Stimulated activated CD8-positive, alpha-beta memory T cell treated with anti-CD3 and anti-CD28 coated beads, Interleukin-2, amount 100 ng/mL, for 48 hours (primary cell): ENCODE results near the gene BRPF3.
"Not testable (repeated sequence)": the region's sequence is repeated elsewhere in the genome, so short reads cannot be mapped to it uniquely, and the experiment has no call there.

Source experiments
- DNase-seq, 2 donors: peaks; one replicate each; pipeline ENCODE4 v3.0.0-alpha.2; 2020; ENCODE audit warnings: low read depth in 2 of 2

The BRPF3 gene

GRCh38 chr6:36200154-36200891 lies 3.8 kb downstream of the BRPF3 start:
- DNase-seq: no peak

- no peak for DNase-seq
Measured at GRCh38 chr6:36200998-36201596, 4.6 kb downstream of the BRPF3 start.

- no peak for DNase-seq
Measured at GRCh38 chr6:36201612-36202011, 5.1 kb downstream of the BRPF3 start.

- no peak for DNase-seq
Measured at GRCh38 chr6:36202101-36202500, 5.6 kb downstream of the BRPF3 start.

- DNase-seq: peak in 1 of 2 donors; percentile 9
Measured at GRCh38 chr6:36204068-36204753, 7.7 kb downstream of the BRPF3 start.

- DNase-seq: no peak
Measured at GRCh38 chr6:36207155-36207554, 10.6 kb downstream of the BRPF3 start.

- no peak for DNase-seq
Measured at GRCh38 chr6:36209606-36210005, 13.1 kb downstream of the BRPF3 start.

GRCh38 chr6:36210182-36210581 lies 13.6 kb downstream of the BRPF3 start:
- DNase-seq: no peak

GRCh38 chr6:36210886-36211595 lies 14.5 kb downstream of the BRPF3 start:
- no peak for DNase-seq

- DNase-seq: no peak
Measured at GRCh38 chr6:36216559-36216958, 20.0 kb downstream of the BRPF3 start.

- no peak for DNase-seq
Measured at GRCh38 chr6:36217188-36217587, 20.6 kb downstream of the BRPF3 start.

GRCh38 chr6:36217946-36218345 lies 21.4 kb downstream of the BRPF3 start:
- no peak for DNase-seq

GRCh38 chr6:36218516-36218915 lies 22.0 kb downstream of the BRPF3 start:
- not testable (repeated sequence) for DNase-seq

- DNase-seq: no peak
Measured at GRCh38 chr6:36219081-36219480, 22.5 kb downstream of the BRPF3 start.

- no peak for DNase-seq
Measured at GRCh38 chr6:36220226-36220625, 23.7 kb downstream of the BRPF3 start.

- DNase-seq: no peak
Measured at GRCh38 chr6:36221674-36222073, 25.1 kb downstream of the BRPF3 start.

- DNase-seq: no peak
Measured at GRCh38 chr6:36222924-36223323, 26.4 kb downstream of the BRPF3 start.

- DNase-seq: no peak
Measured at GRCh38 chr6:36223706-36224105, 27.2 kb downstream of the BRPF3 start.

- DNase-seq: no peak
Measured at GRCh38 chr6:36224918-36225461, 28.4 kb downstream of the BRPF3 start.

- no peak for DNase-seq
Measured at GRCh38 chr6:36226438-36227047, 30.0 kb downstream of the BRPF3 start.

GRCh38 chr6:36227379-36228228 lies 31.1 kb downstream of the BRPF3 start:
- DNase-seq: no peak
